Stimulated activated CD8-positive, alpha-beta memory T cell treated with anti-CD3 and anti-CD28 coated beads, Interleukin-2, amount 100 ng/mL, for 48 hours (primary cell): ENCODE data around the gene SLC6A4.

Experiments
- DNase-seq, 2 donors: peaks; one replicate each; pipeline ENCODE4 v3.0.0-alpha.2; 2020; ENCODE audit warnings: low read depth in 2 of 2

Gene SLC6A4

GRCh38 chr17:30235386-30236296, at the start of gene SLC6A4:
SLC6A4 (minus strand) TSS chr17:30235697; CDS start chr17:30221958, 13,739 bp downstream.
- DNase-seq, result no peak

GRCh38 chr17:30279156-30279555, 43.7 kb upstream of the SLC6A4 start:
- no peak for DNase-seq

GRCh38 chr17:30278032-30278431, 42.5 kb upstream of the SLC6A4 start:
- DNase-seq, result no peak

- DNase-seq, result no peak
Measured at GRCh38 chr17:30275911-30276310, 40.4 kb upstream of the SLC6A4 start.

- DNase-seq, result no peak
Measured at GRCh38 chr17:30274887-30275286, 39.4 kb upstream of the SLC6A4 start.

- no peak for DNase-seq
Measured at GRCh38 chr17:30273373-30273772, 37.9 kb upstream of the SLC6A4 start.

GRCh38 chr17:30271102-30271501, 35.6 kb upstream of the SLC6A4 start:
- no peak for DNase-seq

- DNase-seq, result no peak
Measured at GRCh38 chr17:30267625-30268024, 32.1 kb upstream of the SLC6A4 start.

GRCh38 chr17:30263552-30264333, 28.2 kb upstream of the SLC6A4 start:
- no peak for DNase-seq

GRCh38 chr17:30256756-30257506, 21.4 kb upstream of the SLC6A4 start:
- DNase-seq, result no peak

- no peak for DNase-seq
Measured at GRCh38 chr17:30254150-30254549, 18.7 kb upstream of the SLC6A4 start.

- no peak for DNase-seq
Measured at GRCh38 chr17:30253312-30253711, 17.8 kb upstream of the SLC6A4 start.

- no peak for DNase-seq
Measured at GRCh38 chr17:30251931-30252330, 16.4 kb upstream of the SLC6A4 start.

- no peak for DNase-seq
Measured at GRCh38 chr17:30249460-30249859, 14.0 kb upstream of the SLC6A4 start.

GRCh38 chr17:30248786-30249185, 13.3 kb upstream of the SLC6A4 start:
- no peak for DNase-seq

- DNase-seq, result no peak
Measured at GRCh38 chr17:30246460-30246859, 11.0 kb upstream of the SLC6A4 start.

GRCh38 chr17:30244853-30245385, 9.4 kb upstream of the SLC6A4 start:
- DNase-seq, result no peak

GRCh38 chr17:30243568-30243967, 8.1 kb upstream of the SLC6A4 start:
- no peak for DNase-seq

GRCh38 chr17:30243002-30243401, 7.5 kb upstream of the SLC6A4 start:
- DNase-seq, result no peak

GRCh38 chr17:30241051-30241450, 5.6 kb upstream of the SLC6A4 start:
- no peak for DNase-seq

GRCh38 chr17:30240177-30240576, 4.7 kb upstream of the SLC6A4 start:
- DNase-seq, result no peak

- no peak for DNase-seq
Measured at GRCh38 chr17:30239089-30239462, 3.6 kb upstream of the SLC6A4 start.
